ENCODE measurements around the gene TRPC3. TPM values are rescaled to one million over a fixed set of nuclear protein-coding genes. Genes with fewer than 3 reads are reported as not detected.

The TRPC3 gene
- total RNA-seq, 4 donors from 2014 or later, result 0.59 to 8.2 (median 3.4) TPM

- no peaks in the 10 kb centered on the region for H3K4me1 ChIP-seq
- H3K9me3 ChIP-seq, result no peaks in the 10 kb centered on the region
- H3K27me3 ChIP-seq, result peaks cover 0 to 3% of the 10 kb centered on the region in 2 donors
- no peak for DNase-seq
- intact Hi-C loops (cut with DNase I; ENCODE audit: low total_unique reads), result no loop called here
- no peak overlapping the region for H3K4me3 ChIP-seq
- H3K36me3 ChIP-seq, result no peaks in the 10 kb centered on the region
- TF ChIP-seq, protein P1, sequence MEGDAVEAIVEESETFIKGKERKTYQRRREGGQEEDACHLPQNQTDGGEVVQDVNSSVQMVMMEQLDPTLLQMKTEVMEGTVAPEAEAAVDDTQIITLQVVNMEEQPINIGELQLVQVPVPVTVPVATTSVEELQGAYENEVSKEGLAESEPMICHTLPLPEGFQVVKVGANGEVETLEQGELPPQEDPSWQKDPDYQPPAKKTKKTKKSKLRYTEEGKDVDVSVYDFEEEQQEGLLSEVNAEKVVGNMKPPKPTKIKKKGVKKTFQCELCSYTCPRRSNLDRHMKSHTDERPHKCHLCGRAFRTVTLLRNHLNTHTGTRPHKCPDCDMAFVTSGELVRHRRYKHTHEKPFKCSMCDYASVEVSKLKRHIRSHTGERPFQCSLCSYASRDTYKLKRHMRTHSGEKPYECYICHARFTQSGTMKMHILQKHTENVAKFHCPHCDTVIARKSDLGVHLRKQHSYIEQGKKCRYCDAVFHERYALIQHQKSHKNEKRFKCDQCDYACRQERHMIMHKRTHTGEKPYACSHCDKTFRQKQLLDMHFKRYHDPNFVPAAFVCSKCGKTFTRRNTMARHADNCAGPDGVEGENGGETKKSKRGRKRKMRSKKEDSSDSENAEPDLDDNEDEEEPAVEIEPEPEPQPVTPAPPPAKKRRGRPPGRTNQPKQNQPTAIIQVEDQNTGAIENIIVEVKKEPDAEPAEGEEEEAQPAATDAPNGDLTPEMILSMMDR (IDR thresholded peaks at IDR 0.05), result no peak
- TF ChIP-seq POLR2A (IDR thresholded peaks at IDR 0.05), result no peak
- no peak overlapping the region for H3K27ac ChIP-seq
These were observed 25.7 kb upstream of the TRPC3 start for GRCh38 chr4:121977251-121978171.

DNA sequence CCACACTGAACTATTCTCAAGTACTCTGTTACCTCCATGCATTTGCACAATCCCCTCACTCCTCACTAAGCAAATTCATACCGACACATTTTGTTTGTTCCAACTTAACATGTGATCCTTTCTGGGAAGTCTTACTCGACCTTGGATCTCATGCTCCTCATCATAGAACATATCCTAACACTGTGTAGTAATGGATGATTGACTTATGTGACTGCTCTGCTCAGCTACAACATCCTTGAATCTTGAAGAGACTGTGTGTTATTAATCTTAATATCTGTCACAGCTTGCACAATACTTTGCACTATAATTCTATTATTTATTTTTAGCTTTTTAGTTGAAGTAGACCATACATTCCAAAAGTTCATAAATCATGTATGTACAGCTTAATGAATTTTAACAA, 23.9 kb upstream of the TRPC3 start:
- H3K36me3 ChIP-seq, result no peaks in the 10 kb centered on the region
- H3K27ac ChIP-seq, result no peak overlapping the region
- no peaks in the 10 kb centered on the region for H3K4me1 ChIP-seq
- no peaks in the 10 kb centered on the region for H3K9me3 ChIP-seq
- intact Hi-C loops (cut with DNase I; ENCODE audit: low total_unique reads), result no loop called here
- H3K4me3 ChIP-seq, result no peak overlapping the region
- TF ChIP-seq, protein P1 (IDR thresholded peaks at IDR 0.05), result no peak
- TF ChIP-seq POLR2A (IDR thresholded peaks at IDR 0.05), result no peak
- DNase-seq, result no peak
- H3K27me3 ChIP-seq, result no peaks in the 10 kb centered on the region

GRCh38 chr4:121973816-121974215, 22.0 kb upstream of the TRPC3 start:
- intact Hi-C loops (cut with DNase I; ENCODE audit: low total_unique reads), result no loop called here
- H3K27ac ChIP-seq, result no peak overlapping the region
- H3K4me3 ChIP-seq, result no peak overlapping the region
- H3K36me3 ChIP-seq, result no peaks in the 10 kb centered on the region
- no peak for TF ChIP-seq POLR2A (IDR thresholded peaks at IDR 0.05)
- TF ChIP-seq, protein P1 (IDR thresholded peaks at IDR 0.05), result no peak
- H3K9me3 ChIP-seq, result no peaks in the 10 kb centered on the region
- DNase-seq, result no peak
- no peaks in the 10 kb centered on the region for H3K4me1 ChIP-seq
- no peaks in the 10 kb centered on the region for H3K27me3 ChIP-seq

DNA sequence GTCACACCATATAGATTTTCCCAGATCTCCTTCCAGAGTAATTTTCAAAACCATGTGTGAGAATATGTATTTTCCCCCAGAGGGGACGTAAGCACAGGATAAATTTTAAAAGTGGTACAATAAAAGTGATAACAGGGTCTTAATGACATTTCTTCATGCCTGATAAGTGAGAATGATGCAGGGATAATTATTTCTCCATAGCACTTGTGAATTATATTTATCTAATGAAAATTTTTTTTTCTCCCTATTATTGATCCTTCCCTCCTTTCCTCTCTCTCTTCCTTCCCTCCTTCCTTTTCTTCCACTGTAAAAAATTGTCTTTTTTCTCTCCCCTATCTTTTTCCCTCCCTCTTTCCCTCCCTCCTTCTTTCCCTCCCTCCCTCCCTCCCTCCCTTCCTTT, 17.0 kb upstream of the TRPC3 start:
- Histone ChIP-seq H3K36me3 (no peaks in the 10 kb centered on the region), H3K4me1 (no peaks in the 10 kb centered on the region), H3K27me3 (peaks cover 0 to 6% of the 10 kb centered on the region in 2 donors), H3K4me3 (no peak overlapping the region), H3K27ac (no peak overlapping the region), H3K9me3 (no peaks in the 10 kb centered on the region)
- DNase-seq, result no peak
- no peak for TF ChIP-seq POLR2A (IDR thresholded peaks at IDR 0.05)
- TF ChIP-seq, protein P1 (IDR thresholded peaks at IDR 0.05), result no peak
- intact Hi-C loops (cut with DNase I; ENCODE audit: low total_unique reads), result no loop called here

DNA sequence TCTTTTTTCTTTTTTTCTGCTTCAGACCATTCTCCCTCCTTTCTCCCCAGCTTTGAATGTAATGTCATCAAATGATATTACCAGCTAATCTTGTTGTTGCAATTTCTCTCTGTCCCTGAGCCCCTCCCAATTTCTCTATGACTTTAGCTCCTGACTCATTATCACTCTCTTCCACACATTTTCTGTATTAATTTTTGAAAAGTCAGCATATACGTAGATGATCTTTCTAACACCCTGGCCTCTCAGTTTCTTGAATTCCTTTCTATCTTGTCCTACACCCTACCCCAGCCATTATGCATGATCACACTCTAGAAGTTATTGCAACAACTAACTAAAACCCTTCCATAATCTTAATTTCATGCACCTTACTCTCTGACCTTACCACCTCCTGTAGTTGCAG, 13.1 kb upstream of the TRPC3 start:
- intact Hi-C loops (cut with DNase I; ENCODE audit: low total_unique reads), result no loop called here
- DNase-seq, result no peak
- Histone ChIP-seq H3K4me3 (no peak overlapping the region), H3K27me3 (peaks cover 0 to 6% of the 10 kb centered on the region in 2 donors), H3K9me3 (no peaks in the 10 kb centered on the region), H3K4me1 (no peaks in the 10 kb centered on the region), H3K27ac (no peak overlapping the region), H3K36me3 (no peaks in the 10 kb centered on the region)
- TF ChIP-seq POLR2A (IDR thresholded peaks at IDR 0.05), result no peak
- TF ChIP-seq, protein P1 (IDR thresholded peaks at IDR 0.05), result no peak

Data from uterus (tissue), 4 donors.